ENCODE results near the gene OSBPL8. TPM values are rescaled to one million over a fixed set of nuclear protein-coding genes. Genes with fewer than 3 reads are reported as not detected.
A peak's percentile ranks its signal among the peaks of the same experiment; 100 is the strongest.

Gene OSBPL8
- total and polyA plus RNA-seq, 2 experiments from 2014 or later: 20.1 to 82.5 TPM

DNA sequence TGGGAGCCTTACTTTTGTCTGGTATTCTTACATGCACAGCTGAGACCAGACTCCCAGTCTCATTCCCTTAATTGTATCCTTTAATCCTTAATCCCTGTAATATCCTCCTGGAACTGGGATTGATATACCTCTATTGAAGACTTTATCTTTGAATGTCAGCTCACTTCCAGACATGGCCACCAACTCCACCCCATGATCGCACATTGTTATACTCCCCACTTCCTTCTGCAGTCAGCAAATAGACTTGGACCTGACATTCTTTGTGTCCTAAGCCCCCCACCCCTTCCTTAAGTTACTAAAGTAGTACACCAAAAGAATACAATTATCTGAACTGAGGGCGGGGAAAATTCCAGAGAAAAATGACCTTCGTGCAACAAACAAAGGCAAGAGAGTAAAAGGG lies 8.6 kb upstream of the OSBPL8 start:
- no peaks in the 10 kb centered on the region for H4K20me1 ChIP-seq (ENCODE audit: insufficient read depth, poor library complexity, severe bottlenecking)

DNA sequence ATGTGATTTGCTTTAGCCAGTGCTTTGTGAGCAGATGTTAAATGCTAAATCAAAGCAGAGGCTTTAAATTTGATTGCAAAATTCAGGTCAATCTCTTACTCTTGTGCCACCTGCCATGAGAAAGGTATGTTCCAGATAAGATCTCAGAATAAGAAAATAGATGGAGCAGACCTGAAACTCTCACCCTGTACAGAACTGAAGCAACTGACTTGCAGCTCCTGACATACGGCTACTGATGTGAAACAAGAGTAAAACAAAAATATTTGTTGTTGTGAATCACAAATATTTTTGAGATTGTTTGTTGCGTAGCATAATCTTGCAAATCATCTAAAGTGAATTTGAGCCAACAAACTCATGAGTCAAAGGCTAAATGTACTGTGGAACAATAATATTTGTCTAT lies 3.5 kb upstream of the OSBPL8 start:
- Histone ChIP-seq H4K20me1 (ENCODE audit: insufficient read depth, poor library complexity, severe bottlenecking) (no peaks in the 10 kb centered on the region), H3K9me2 (replicated peaks; ENCODE audit: insufficient read depth) (no peaks in the 10 kb centered on the region), H3K36me3 (replicated peaks; ENCODE audit: insufficient read depth, low read depth) (no peaks in the 10 kb centered on the region), H3K27ac (no peak overlapping the region), H3K4me2 (no peak overlapping the region), H2AFZ (no peak overlapping the region), H3K27me3 (no peaks in the 10 kb centered on the region), H3K4me1 (ENCODE audit: insufficient read depth) (no peaks in the 10 kb centered on the region), H3K79me2 (peaks cover 4% of the 10 kb centered on the region), H3K9me3 (ENCODE audit: low read depth) (no peaks in the 10 kb centered on the region), H3K4me3 (no peak overlapping the region)
- no peak for TF ChIP-seq EZH2 (IDR thresholded peaks at IDR 0.05; ENCODE audit: borderline replicate concordance)
- TF ChIP-seq EZH2phosphoT487 (IDR thresholded peaks at IDR 0.05; ENCODE audit: low read depth, severe bottlenecking, unreplicated experiment): no peak
- TF ChIP-seq, protein P1, sequence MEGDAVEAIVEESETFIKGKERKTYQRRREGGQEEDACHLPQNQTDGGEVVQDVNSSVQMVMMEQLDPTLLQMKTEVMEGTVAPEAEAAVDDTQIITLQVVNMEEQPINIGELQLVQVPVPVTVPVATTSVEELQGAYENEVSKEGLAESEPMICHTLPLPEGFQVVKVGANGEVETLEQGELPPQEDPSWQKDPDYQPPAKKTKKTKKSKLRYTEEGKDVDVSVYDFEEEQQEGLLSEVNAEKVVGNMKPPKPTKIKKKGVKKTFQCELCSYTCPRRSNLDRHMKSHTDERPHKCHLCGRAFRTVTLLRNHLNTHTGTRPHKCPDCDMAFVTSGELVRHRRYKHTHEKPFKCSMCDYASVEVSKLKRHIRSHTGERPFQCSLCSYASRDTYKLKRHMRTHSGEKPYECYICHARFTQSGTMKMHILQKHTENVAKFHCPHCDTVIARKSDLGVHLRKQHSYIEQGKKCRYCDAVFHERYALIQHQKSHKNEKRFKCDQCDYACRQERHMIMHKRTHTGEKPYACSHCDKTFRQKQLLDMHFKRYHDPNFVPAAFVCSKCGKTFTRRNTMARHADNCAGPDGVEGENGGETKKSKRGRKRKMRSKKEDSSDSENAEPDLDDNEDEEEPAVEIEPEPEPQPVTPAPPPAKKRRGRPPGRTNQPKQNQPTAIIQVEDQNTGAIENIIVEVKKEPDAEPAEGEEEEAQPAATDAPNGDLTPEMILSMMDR (IDR thresholded peaks at IDR 0.05; ENCODE audit: poor library complexity): no peak
- WGBS (ENCODE audit: low lambda C conversion rate, missing lambda C conversion rate): 93% methylated on average over 2 of the region's 2 CpGs
- DNase-seq (ENCODE audit: low spot score): no peak

More for the DNA sequence above, 8.6 kb upstream of the OSBPL8 start:
- Histone ChIP-seq H3K36me3 (replicated peaks; ENCODE audit: insufficient read depth, low read depth) (no peaks in the 10 kb centered on the region), H3K9me2 (replicated peaks; ENCODE audit: insufficient read depth) (no peaks in the 10 kb centered on the region), H3K4me2 (no peak overlapping the region), H3K27ac (no peak overlapping the region), H3K79me2 (no peaks in the 10 kb centered on the region), H2AFZ (no peak overlapping the region), H3K4me1 (ENCODE audit: insufficient read depth) (no peaks in the 10 kb centered on the region), H3K4me3 (no peak overlapping the region), H3K9me3 (ENCODE audit: low read depth) (no peaks in the 10 kb centered on the region), H3K27me3 (no peaks in the 10 kb centered on the region)
- TF ChIP-seq, protein P1 (IDR thresholded peaks at IDR 0.05; ENCODE audit: poor library complexity): no peak
- TF ChIP-seq EZH2phosphoT487 (IDR thresholded peaks at IDR 0.05; ENCODE audit: low read depth, severe bottlenecking, unreplicated experiment): no peak
- no peak for DNase-seq (ENCODE audit: low spot score)
- WGBS (ENCODE audit: low lambda C conversion rate, missing lambda C conversion rate): 70% methylated on average over 3 of the region's 3 CpGs

GRCh38 chr12:76562130-76562529 lies 2.6 kb upstream of the OSBPL8 start:
- WGBS (ENCODE audit: low lambda C conversion rate, missing lambda C conversion rate): 44% methylated on average over 3 of the region's 3 CpGs
- Histone ChIP-seq H3K79me2 (peaks cover 13% of the 10 kb centered on the region), H3K4me3 (no peak overlapping the region), H3K4me2 (no peak overlapping the region), H3K36me3 (replicated peaks; ENCODE audit: insufficient read depth, low read depth) (no peaks in the 10 kb centered on the region), H3K9me2 (replicated peaks; ENCODE audit: insufficient read depth) (no peaks in the 10 kb centered on the region), H4K20me1 (ENCODE audit: insufficient read depth, poor library complexity, severe bottlenecking) (no peaks in the 10 kb centered on the region), H3K27ac (no peak overlapping the region), H3K4me1 (ENCODE audit: insufficient read depth) (peaks cover 8% of the 10 kb centered on the region), H3K9me3 (ENCODE audit: low read depth) (no peaks in the 10 kb centered on the region), H3K27me3 (no peaks in the 10 kb centered on the region), H2AFZ (no peak overlapping the region)
- TF ChIP-seq, protein P1 (IDR thresholded peaks at IDR 0.05; ENCODE audit: poor library complexity): no peak
- TF ChIP-seq EZH2phosphoT487 (IDR thresholded peaks at IDR 0.05; ENCODE audit: low read depth, severe bottlenecking, unreplicated experiment) (no peak), EZH2 (IDR thresholded peaks at IDR 0.05; ENCODE audit: borderline replicate concordance) (no peak)
- DNase-seq (ENCODE audit: low spot score): no peak

- Histone ChIP-seq H3K27ac (peak overlapping the region; percentile 99), H3K9me3 (ENCODE audit: low read depth) (no peaks in the 10 kb centered on the region), H3K4me3 (peak overlapping the region; percentile 46), H3K36me3 (replicated peaks; ENCODE audit: insufficient read depth, low read depth) (no peaks in the 10 kb centered on the region), H4K20me1 (ENCODE audit: insufficient read depth, poor library complexity, severe bottlenecking) (no peaks in the 10 kb centered on the region), H2AFZ (peak overlapping the region; percentile 99), H3K27me3 (no peaks in the 10 kb centered on the region), H3K4me2 (peak overlapping the region; percentile 83), H3K79me2 (peaks cover 34% of the 10 kb centered on the region), H3K4me1 (ENCODE audit: insufficient read depth) (peaks cover 9% of the 10 kb centered on the region), H3K9me2 (replicated peaks; ENCODE audit: insufficient read depth) (no peaks in the 10 kb centered on the region)
- DNase-seq (ENCODE audit: low spot score): no peak
- WGBS (ENCODE audit: low lambda C conversion rate, missing lambda C conversion rate): 25% methylated on average over 8 of the region's 8 CpGs
- TF ChIP-seq, protein P1 (IDR thresholded peaks at IDR 0.05; ENCODE audit: poor library complexity): no peak
- TF ChIP-seq EZH2 (IDR thresholded peaks at IDR 0.05; ENCODE audit: borderline replicate concordance): no peak
- no peak for TF ChIP-seq EZH2phosphoT487 (IDR thresholded peaks at IDR 0.05; ENCODE audit: low read depth, severe bottlenecking, unreplicated experiment)
Measured at GRCh38 chr12:76560086-76560491, 518 bp upstream of the OSBPL8 start.
